Ovary (tissue), 3 donors: ENCODE data around the gene KCNQ5.

Source experiments
- EP300 ChIP-seq: sonication (generic); formaldehyde crosslinking; IDR thresholded peaks from one replicate; pipeline ENCODE4 v1.6.1; 2017; ENCODE audit warnings: antibody characterized with exemption
- POLR2A ChIP-seq: fragments of 450-650 bp; IDR thresholded peaks from one replicate; pipeline ENCODE4 v1.6.1; 2017; ENCODE audit warnings: antibody characterized with exemption, mild to moderate bottlenecking, moderate library complexity
- TF ChIP-seq, protein P1 (sequence below), 3 donors: fragments of 450-650 bp in 2 of 3; fragments of 200-600 bp in 1 of 3; IDR thresholded peaks; one replicate each; pipeline versions ENCODE4 v1.5.1 to v1.8.0; 2016 to 2022; ENCODE audit warnings: antibody characterized with exemption in 3 of 3, mild to moderate bottlenecking in 1 of 3
- donor health status: DM: no; HTN: no; CAD: no.

GRCh38 chr6:72733045-72733444, 111.2 kb downstream of the KCNQ5 start:
- TF ChIP-seq, protein P1, sequence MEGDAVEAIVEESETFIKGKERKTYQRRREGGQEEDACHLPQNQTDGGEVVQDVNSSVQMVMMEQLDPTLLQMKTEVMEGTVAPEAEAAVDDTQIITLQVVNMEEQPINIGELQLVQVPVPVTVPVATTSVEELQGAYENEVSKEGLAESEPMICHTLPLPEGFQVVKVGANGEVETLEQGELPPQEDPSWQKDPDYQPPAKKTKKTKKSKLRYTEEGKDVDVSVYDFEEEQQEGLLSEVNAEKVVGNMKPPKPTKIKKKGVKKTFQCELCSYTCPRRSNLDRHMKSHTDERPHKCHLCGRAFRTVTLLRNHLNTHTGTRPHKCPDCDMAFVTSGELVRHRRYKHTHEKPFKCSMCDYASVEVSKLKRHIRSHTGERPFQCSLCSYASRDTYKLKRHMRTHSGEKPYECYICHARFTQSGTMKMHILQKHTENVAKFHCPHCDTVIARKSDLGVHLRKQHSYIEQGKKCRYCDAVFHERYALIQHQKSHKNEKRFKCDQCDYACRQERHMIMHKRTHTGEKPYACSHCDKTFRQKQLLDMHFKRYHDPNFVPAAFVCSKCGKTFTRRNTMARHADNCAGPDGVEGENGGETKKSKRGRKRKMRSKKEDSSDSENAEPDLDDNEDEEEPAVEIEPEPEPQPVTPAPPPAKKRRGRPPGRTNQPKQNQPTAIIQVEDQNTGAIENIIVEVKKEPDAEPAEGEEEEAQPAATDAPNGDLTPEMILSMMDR (IDR thresholded peaks at IDR 0.05): no peak
- TF ChIP-seq POLR2A (no peak), EP300 (no peak)
